ENCODE measurements around the gene RPUSD1. TPM values are rescaled to one million over a fixed set of nuclear protein-coding genes. Genes with fewer than 3 reads are reported as not detected.
"Not testable (repeated sequence)": the region's sequence is repeated elsewhere in the genome, so short reads cannot be mapped to it uniquely, and the experiment has no call there.

The RPUSD1 gene
- total RNA-seq, 1 donor, result 10.4 TPM

DNA sequence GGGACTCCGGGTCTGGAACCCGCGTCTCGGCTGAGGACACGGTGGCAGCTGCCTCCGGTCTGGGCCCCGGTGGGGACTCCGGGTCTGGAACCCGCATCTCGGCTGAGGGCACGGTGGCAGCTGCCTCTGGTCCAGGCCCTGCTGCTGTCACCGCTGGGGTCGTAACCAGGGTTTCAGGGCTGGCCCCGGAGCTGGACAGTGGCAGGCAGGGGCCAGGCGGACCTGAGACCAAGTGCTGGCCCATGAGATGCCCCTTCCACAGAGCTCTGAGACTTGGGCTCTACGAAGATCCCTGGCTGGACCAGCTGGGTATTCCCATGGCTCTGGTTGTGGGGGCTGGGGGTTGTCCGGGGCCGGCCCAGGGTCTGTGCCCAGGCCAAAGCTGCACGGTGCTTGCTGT lies 3.8 kb downstream of the RPUSD1 start:
- peaks cover 20% of the 10 kb centered on the region for H3K4me1 ChIP-seq (ENCODE audit: insufficient read depth, low read length)
- H3K9me3 ChIP-seq (ENCODE audit: low read depth, low read length), result no peaks in the 10 kb centered on the region
- no peaks in the 10 kb centered on the region for H3K27me3 ChIP-seq (ENCODE audit: insufficient read depth, low read length)
- no peak overlapping the region for H3K4me3 ChIP-seq (ENCODE audit: low read length)

DNA sequence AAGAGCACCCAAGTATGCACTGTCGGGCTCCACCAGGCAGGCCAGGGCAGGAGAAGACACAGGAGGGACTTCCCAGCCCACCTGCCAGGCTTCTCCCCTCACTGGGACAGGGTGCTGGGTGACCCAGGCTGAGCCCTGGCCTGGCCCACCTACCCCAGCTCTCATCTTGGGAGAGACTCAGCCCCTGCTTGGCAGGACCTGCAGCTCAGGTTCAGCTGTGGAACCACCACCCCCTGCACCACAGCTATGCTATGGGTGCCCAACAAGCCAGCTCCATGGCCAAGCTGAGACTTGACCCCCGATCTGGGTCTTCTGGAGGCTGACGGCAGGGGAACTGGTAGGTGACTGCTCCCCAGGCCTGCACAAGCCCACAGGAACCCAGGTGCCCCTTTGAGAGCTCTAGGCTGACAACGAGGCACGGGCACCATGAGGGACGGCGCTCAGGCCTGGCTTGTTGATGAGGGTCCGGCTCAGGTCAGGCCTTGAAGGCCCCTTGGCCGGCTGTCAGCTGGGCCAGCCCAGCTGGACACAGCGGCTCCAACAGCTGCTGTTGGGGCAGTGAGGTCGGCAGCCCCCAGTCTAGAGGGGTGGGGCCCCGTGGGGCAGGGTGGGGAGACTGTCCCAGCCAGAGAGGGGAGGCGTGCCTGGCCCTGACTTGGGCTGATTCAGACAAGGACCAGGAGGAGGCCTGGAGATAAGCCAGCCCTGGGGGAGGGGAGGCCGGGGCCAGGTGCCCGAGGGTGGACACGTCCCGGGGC lies 4.6 kb downstream of the RPUSD1 start:
- H3K27me3 ChIP-seq (ENCODE audit: insufficient read depth, low read length), result no peaks in the 10 kb centered on the region

DNA sequence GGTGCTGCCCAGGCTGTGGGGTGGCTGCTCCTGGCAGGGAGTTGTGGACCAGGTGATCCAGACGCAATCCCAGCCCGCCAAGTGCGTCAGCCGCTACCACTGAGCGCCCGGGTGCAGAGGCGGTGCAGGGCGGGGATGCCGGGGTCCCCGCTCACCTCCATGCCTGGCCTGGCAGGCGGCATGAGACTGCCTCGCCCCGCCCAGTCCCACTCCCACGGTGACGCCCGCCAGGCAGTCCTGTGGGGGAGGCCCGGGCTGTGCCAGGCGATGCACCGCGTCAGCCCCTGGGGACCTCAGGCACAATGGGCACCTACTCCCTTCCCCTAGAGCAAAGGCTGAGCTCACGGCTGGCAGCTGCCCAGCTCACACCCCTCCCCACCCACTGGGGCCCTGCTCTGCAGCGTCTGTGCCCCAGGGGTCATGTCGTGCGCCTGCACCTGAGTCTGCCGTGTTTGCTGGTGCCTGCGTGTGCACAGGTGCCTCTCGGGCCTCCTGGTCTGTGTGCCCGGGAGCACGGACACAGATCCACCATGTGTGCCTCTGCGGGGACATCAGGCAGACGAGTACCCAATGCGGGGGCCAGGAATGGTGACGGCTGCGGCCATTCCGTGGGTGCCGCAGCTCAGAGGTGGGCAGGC lies 5.3 kb downstream of the RPUSD1 start:
- H3K4me3 ChIP-seq (ENCODE audit: low read length), result no peak overlapping the region
- H3K9me3 ChIP-seq (ENCODE audit: low read depth, low read length), result no peaks in the 10 kb centered on the region
- no peaks in the 10 kb centered on the region for H3K27me3 ChIP-seq (ENCODE audit: insufficient read depth, low read length)
- H3K4me1 ChIP-seq (ENCODE audit: insufficient read depth, low read length), result peaks cover 12% of the 10 kb centered on the region

More for the DNA sequence above, 4.6 kb downstream of the RPUSD1 start:
- Histone ChIP-seq H3K4me3 (ENCODE audit: low read length) (no peak overlapping the region), H3K4me1 (ENCODE audit: insufficient read depth, low read length) (peaks cover 12% of the 10 kb centered on the region), H3K9me3 (ENCODE audit: low read depth, low read length) (no peaks in the 10 kb centered on the region)

DNA sequence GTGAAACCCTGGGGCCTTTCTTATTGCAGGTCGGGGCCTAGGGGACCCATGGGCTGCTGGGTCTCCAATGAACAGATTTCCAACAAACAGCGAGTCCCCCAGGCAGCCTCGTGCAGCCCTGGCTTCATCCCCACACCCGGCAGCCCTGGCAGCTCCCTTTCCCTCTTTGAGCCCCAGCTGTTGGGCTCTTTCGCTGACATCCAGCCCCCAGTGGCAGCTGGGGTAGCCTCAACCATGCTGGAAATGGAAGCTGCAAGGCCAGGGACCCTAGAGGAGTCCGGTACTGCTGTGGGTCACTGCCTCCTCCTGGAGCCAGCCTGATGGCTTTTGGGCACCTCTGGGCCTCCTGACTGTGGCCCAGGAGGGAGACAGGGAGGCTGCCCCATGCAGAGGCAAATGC lies 5.9 kb downstream of the RPUSD1 start:
- no peaks in the 10 kb centered on the region for H3K9me3 ChIP-seq (ENCODE audit: low read depth, low read length)
- H3K27me3 ChIP-seq (ENCODE audit: insufficient read depth, low read length), result no peaks in the 10 kb centered on the region
- H3K4me1 ChIP-seq (ENCODE audit: insufficient read depth, low read length), result peaks cover 6% of the 10 kb centered on the region
- no peak overlapping the region for H3K4me3 ChIP-seq (ENCODE audit: low read length)

DNA sequence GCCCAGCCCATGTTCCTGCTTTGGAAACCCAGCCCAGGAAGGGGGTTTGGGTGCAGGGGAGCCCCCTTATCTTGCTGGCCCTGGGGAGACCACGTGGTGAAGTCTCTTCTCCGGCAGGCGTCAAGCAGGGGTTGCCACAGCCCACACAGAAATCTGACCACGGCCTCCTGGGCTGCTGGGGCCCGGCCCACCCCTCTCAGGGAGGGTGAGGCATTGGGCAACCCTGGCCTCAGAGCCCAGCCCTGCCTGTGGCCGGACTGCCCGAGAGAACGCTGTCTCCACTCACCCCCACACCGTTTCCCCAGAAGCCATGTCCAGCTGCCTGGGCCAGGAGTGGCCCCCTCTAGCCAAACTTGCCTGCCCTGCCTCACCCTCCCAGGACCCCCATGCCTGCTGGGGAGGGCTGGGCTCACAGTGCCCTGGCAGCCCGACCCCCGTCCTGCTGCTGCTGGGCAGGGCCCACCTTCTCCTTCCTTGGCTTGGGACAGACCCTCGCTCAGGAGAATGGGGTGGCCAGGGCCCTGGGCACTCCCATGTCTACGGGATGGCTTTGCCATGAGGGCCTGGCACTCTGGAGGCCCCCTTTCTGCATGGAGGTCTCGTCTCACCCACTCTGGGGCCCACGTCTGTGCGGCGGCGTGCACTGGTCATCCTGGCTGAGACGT lies 6.7 kb downstream of the RPUSD1 start:
- Histone ChIP-seq H3K27me3 (ENCODE audit: insufficient read depth, low read length) (no peaks in the 10 kb centered on the region), H3K4me1 (ENCODE audit: insufficient read depth, low read length) (no peaks in the 10 kb centered on the region), H3K9me3 (ENCODE audit: low read depth, low read length) (no peaks in the 10 kb centered on the region), H3K4me3 (ENCODE audit: low read length) (no peak overlapping the region)

DNA sequence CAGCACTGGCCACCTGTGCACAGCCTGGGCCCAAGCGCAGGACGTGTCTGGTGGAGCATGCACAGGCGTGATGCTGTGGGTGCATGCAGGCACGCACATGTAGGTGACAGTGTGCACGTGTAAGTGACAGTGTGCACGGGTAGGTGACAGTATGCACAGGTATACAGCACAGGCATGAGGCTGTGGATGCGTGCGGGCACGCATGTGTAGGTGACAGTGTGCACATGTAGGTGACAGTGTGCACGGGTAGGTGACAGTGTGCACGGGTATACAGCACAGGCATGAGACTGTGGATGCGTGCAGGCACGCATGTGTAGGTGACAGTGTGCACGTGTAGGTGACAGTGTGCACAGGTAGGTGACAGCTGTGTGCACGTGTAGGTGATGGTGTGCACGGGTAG lies 7.9 kb downstream of the RPUSD1 start:
- no peak overlapping the region for H3K4me3 ChIP-seq (ENCODE audit: low read length)
- H3K9me3 ChIP-seq (ENCODE audit: low read depth, low read length), result no peaks in the 10 kb centered on the region
- H3K4me1 ChIP-seq (ENCODE audit: insufficient read depth, low read length), result no peaks in the 10 kb centered on the region
- no peaks in the 10 kb centered on the region for H3K27me3 ChIP-seq (ENCODE audit: insufficient read depth, low read length)

DNA sequence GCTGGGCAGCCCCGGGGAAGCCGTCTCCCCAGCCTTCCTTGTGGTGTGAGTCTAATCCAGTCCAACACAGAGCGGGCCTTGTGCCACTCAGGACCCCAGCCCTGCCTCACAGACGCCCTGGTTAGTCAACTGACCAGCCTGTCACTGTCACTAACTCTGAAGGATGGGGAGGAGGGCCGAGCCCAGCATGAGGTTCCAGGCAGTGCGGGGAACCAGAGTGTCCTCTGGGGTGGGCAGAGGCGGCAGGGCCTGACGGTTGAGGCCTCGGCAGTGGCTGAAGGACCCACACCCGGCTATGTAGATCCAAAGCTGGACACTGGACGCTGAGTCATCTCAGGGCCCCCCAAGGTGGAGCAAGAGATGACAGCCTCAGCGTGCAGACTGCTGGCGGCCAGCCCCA lies 8.6 kb downstream of the RPUSD1 start:
- Histone ChIP-seq H3K27me3 (ENCODE audit: insufficient read depth, low read length) (no peaks in the 10 kb centered on the region), H3K4me1 (ENCODE audit: insufficient read depth, low read length) (no peaks in the 10 kb centered on the region), H3K4me3 (ENCODE audit: low read length) (no peak overlapping the region), H3K9me3 (ENCODE audit: low read depth, low read length) (no peaks in the 10 kb centered on the region)

DNA sequence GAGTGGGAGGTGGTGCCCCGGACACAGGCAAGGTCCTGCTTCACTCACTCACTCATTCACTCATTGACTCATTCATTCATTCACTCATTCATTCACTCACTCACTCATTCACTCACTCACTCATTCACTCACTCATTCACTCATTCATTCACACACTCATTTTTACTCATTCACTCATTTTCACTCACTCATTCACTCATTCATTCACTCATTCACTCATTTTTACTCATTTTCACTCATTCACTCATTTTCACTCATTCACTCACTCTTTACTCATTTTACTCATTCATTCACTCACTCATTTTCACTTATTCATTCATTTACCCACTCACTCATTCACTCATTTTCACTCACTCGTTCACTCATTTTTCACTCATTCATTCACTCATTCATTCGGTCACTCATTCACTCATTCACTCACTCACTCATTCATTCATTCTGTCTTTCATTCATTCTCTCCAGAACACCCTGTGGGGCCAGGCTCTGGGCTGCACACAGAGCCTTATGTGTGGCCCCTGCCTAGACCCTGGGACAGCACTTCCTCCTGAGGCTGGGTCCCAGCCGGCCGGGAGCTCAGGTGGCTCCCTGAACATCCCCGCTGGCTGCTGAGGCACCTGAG lies 9.2 kb downstream of the RPUSD1 start:
- Histone ChIP-seq H3K27me3 (ENCODE audit: insufficient read depth, low read length) (no peaks in the 10 kb centered on the region), H3K4me3 (ENCODE audit: low read length) (no peak overlapping the region), H3K9me3 (ENCODE audit: low read depth, low read length) (no peaks in the 10 kb centered on the region), H3K4me1 (ENCODE audit: insufficient read depth, low read length) (no peaks in the 10 kb centered on the region)

DNA sequence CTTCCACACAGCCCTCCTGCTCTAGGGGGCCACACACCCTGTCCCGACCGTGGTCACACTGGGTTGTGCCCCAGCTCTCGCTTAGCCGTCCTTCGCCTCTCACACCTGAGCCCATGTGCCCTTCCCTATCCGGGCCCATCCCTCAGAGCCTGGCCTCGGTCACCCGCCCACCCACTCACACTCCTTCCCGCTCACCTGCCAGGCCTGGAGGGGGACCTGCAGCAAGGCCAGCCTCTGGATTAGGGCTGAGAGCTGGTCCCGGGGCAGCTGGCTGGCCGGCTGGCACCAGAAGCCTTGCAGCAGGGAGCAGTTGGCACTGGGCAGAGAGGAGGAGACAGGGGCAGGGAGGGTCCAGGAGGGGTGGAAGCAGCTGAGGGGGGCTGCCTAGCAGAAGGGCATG lies 9.7 kb downstream of the RPUSD1 start:
- Histone ChIP-seq H3K27me3 (ENCODE audit: insufficient read depth, low read length) (no peaks in the 10 kb centered on the region), H3K9me3 (ENCODE audit: low read depth, low read length) (no peaks in the 10 kb centered on the region), H3K4me1 (ENCODE audit: insufficient read depth, low read length) (no peaks in the 10 kb centered on the region), H3K4me3 (ENCODE audit: low read length) (no peak overlapping the region)

DNA sequence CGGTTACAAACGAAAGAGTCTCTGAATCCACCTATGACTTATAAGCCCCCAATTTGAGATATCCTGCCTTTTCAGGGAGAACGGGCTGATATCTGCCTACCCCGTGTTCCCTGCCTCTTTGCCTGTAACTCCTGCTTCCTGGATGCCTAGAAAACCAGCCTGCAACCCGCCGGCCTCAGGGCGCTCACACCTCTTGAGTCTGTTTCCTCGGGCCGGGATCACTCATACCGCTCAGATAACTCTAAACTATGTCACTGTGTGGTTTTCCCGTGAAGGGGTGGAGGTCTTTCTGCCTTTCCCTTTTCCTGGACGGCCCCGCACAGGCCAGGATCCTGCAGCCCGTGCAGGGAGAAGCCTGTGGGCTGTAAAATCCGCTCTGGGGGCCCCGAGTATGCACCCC lies 10.4 kb downstream of the RPUSD1 start:
- H3K4me3 ChIP-seq (ENCODE audit: low read length), result no peak overlapping the region
- no peaks in the 10 kb centered on the region for H3K9me3 ChIP-seq (ENCODE audit: low read depth, low read length)
- H3K27me3 ChIP-seq (ENCODE audit: insufficient read depth, low read length), result no peaks in the 10 kb centered on the region

DNA sequence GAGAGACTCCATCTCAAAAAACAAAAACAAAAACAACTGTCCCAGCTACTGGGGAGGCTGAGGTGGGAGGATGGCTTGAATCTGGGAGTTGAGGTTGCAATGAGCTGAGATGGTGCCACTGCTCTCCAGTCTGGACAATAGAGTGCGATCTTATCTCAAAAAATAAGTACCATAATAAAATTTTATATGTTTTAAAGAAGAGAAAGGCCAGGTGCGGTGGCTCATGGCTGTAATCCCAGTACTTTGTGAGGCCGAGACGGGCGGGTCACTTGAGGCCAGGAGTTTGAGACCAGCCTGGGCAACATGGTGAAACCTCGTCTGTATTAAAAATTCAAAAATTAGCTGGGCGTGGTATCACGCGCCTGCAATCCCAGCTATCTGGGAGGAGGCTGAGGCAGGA lies 11.4 kb downstream of the RPUSD1 start:
- Histone ChIP-seq H3K27me3 (ENCODE audit: insufficient read depth, low read length) (no peaks in the 10 kb centered on the region), H3K4me1 (ENCODE audit: insufficient read depth, low read length) (no peaks in the 10 kb centered on the region), H3K4me3 (ENCODE audit: low read length) (no peak overlapping the region), H3K9me3 (ENCODE audit: low read depth, low read length) (no peaks in the 10 kb centered on the region)

More for the DNA sequence above, 10.4 kb downstream of the RPUSD1 start:
- no peaks in the 10 kb centered on the region for H3K4me1 ChIP-seq (ENCODE audit: insufficient read depth, low read length)

DNA sequence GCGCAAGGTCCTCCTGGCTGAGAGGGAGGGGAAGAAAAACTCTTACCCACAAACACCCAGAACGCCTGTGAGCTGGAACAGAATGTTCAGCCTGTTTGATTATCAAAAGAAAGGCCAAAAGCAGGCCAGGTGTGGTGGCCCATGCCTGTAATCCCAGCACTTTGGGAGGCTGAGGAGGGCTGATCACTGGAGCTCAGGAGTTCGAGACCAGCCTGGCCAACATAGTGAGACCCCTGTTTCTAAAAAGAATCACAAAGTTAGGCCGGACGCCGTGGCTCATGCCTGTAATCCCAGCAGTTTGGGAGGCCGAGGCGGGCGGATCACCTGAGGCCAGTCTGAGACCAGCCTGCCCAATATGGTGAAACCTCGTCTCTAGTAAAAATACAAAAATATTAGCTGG lies 11.9 kb downstream of the RPUSD1 start:
- not testable (repeated sequence) for H3K4me1 ChIP-seq (ENCODE audit: insufficient read depth, low read length); H3K4me3 ChIP-seq (ENCODE audit: low read length); H3K9me3 ChIP-seq (ENCODE audit: low read depth, low read length); H3K27me3 ChIP-seq (ENCODE audit: insufficient read depth, low read length)

DNA sequence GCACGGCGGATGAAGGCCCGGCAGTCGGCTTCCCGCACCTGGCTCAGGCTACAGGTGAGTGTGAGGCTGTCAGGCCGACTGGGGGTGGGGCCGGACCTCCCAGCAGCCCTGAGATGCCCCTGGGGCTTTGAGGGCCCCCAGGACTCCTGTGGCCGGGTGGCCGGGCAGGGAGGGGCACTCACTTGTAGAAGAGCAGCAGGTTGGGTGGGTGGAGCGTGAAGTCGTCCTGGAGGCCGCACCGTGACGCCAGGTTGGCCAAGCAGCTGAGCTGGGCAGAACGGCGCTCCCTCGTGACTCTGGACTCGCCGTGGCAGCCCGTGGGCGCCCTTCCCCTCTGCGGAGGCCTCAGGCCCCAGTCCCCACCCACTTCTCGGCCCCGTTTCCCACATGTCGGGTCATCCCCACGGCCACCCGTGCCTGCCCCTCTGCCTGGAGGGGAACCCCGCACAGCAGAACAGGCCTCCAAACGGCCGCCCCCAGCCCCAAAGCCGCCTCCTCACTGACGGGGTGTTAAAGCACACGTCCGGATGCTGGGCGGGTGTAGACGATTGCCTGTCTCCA lies 12.9 kb downstream of the RPUSD1 start:
- Histone ChIP-seq H3K9me3 (ENCODE audit: low read depth, low read length) (no peaks in the 10 kb centered on the region), H3K27me3 (ENCODE audit: insufficient read depth, low read length) (no peaks in the 10 kb centered on the region), H3K4me3 (ENCODE audit: low read length) (no peak overlapping the region), H3K4me1 (ENCODE audit: insufficient read depth, low read length) (no peaks in the 10 kb centered on the region)

DNA sequence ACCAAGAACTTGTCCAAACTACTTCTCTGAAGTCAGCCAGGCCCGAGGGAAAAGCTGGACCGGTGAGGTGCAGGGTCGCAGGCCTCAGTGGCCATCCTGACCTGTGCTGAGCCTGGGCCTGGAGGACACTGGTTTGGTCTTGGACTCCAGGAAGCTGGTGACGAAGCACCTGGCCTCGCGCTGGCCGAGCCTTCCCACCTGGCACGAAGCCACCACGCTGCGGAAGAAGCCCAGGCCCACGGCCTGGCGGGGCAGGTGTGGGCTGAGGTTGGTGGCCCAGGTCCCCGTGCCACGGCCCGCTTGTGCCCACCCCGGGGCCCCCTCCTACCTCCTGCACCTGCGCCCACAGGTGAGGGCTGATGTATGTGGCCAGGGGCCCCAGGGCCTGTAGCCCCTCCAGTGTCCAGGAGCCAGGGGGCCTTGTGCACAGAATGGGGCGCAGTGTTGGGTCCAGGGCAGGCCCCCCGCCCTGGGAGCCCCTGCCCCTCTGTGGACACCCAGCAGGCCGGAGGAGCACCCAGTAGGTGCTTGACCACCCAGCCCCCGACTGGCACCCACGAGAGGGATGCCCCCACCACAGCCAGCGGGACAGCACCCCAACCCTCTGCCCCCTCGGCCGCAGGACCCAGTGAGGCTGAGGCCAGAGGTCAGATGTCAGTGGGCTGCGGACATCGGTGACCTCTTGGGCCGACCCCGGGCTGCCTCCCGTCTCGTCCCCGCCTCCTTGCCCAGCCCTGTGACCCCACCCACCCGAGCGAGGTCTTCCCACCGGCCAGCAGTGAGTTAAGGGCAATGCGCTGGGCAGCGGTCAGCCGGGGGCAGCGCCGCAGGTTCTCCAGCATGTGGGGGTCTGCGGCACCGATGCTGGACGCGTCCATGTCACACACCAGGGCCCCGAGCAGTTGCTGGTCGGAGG lies 13.8 kb downstream of the RPUSD1 start:
- Histone ChIP-seq H3K4me1 (ENCODE audit: insufficient read depth, low read length) (no peaks in the 10 kb centered on the region), H3K9me3 (ENCODE audit: low read depth, low read length) (no peaks in the 10 kb centered on the region), H3K4me3 (ENCODE audit: low read length) (no peak overlapping the region), H3K27me3 (ENCODE audit: insufficient read depth, low read length) (no peaks in the 10 kb centered on the region)

All from mononuclear cell (primary cell).